C4-2B (cell line): Measurements from ENCODE around the gene SSH3.
"Not testable (repeated sequence)": the region's sequence is repeated elsewhere in the genome, so short reads cannot be mapped to it uniquely, and the experiment has no call there.

ENCODE experiments used
- ZFX ChIP-seq: fragments of 450-650 bp; IDR thresholded peaks from 2 replicates; pipeline ENCODE4 v1.6.1; 2017
- TF ChIP-seq, protein P1 (sequence below): fragments of 450-650 bp; conservative IDR thresholded peaks from 2 replicates; pipeline ENCODE4 v1.5.1; 2017; ENCODE audit warnings: mild to moderate bottlenecking

GRCh38 chr11:67318876-67319275 is 15.5 kb downstream of the SSH3 start:
- TF ChIP-seq, protein P1, sequence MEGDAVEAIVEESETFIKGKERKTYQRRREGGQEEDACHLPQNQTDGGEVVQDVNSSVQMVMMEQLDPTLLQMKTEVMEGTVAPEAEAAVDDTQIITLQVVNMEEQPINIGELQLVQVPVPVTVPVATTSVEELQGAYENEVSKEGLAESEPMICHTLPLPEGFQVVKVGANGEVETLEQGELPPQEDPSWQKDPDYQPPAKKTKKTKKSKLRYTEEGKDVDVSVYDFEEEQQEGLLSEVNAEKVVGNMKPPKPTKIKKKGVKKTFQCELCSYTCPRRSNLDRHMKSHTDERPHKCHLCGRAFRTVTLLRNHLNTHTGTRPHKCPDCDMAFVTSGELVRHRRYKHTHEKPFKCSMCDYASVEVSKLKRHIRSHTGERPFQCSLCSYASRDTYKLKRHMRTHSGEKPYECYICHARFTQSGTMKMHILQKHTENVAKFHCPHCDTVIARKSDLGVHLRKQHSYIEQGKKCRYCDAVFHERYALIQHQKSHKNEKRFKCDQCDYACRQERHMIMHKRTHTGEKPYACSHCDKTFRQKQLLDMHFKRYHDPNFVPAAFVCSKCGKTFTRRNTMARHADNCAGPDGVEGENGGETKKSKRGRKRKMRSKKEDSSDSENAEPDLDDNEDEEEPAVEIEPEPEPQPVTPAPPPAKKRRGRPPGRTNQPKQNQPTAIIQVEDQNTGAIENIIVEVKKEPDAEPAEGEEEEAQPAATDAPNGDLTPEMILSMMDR = not testable (repeated sequence)
- TF ChIP-seq ZFX = not testable (repeated sequence)
